ENCODE data around the gene ZNF182.
"Not testable (repeated sequence)": the region's sequence is repeated elsewhere in the genome, so short reads cannot be mapped to it uniquely, and the experiment has no call there.

The ZNF182 gene

GRCh38 chrX:47992669-47993068 lies 11.1 kb downstream of the ZNF182 start:
- DNase-seq: no peak

GRCh38 chrX:47992095-47992380 lies 11.8 kb downstream of the ZNF182 start:
- no peak for DNase-seq

- peak; percentile 5 for DNase-seq
Measured at GRCh38 chrX:47991263-47992094, 12.3 kb downstream of the ZNF182 start.

GRCh38 chrX:47976254-47977151 lies 27.3 kb downstream of the ZNF182 start:
- DNase-seq: no peak

GRCh38 chrX:47973235-47973634 lies 30.6 kb downstream of the ZNF182 start:
- DNase-seq: no peak

- not testable (repeated sequence) for DNase-seq
Measured at GRCh38 chrX:47965526-47965925, 38.3 kb downstream of the ZNF182 start.

- not testable (repeated sequence) for DNase-seq
Measured at GRCh38 chrX:47961830-47962229, 42.0 kb downstream of the ZNF182 start.

- DNase-seq: peak; percentile 24
Measured at GRCh38 chrX:47960406-47960805, 43.4 kb downstream of the ZNF182 start.

- DNase-seq: peak; percentile 55
Measured at GRCh38 chrX:47958761-47959342, 44.9 kb downstream of the ZNF182 start.

- not testable (repeated sequence) for DNase-seq
Measured at GRCh38 chrX:47958206-47958605, 45.6 kb downstream of the ZNF182 start.

GRCh38 chrX:47956016-47956415 lies 47.8 kb downstream of the ZNF182 start:
- DNase-seq: no peak

- not testable (repeated sequence) for DNase-seq
Measured at GRCh38 chrX:47955295-47955694, 48.5 kb downstream of the ZNF182 start.

GRCh38 chrX:47941423-47941822 lies 62.4 kb downstream of the ZNF182 start:
- DNase-seq: no peak

- no peak for DNase-seq
Measured at GRCh38 chrX:47940448-47940847, 63.3 kb downstream of the ZNF182 start.

- DNase-seq: no peak
Measured at GRCh38 chrX:47936940-47937317, 66.9 kb downstream of the ZNF182 start.

GRCh38 chrX:47936224-47936939 lies 67.4 kb downstream of the ZNF182 start:
- DNase-seq: peak; percentile 86

GRCh38 chrX:47933946-47934345 lies 69.8 kb downstream of the ZNF182 start:
- DNase-seq: no peak

GRCh38 chrX:47931970-47932369 lies 71.8 kb downstream of the ZNF182 start:
- not testable (repeated sequence) for DNase-seq

- DNase-seq: no peak
Measured at GRCh38 chrX:47927212-47927611, 76.6 kb downstream of the ZNF182 start.
